NT2/D1 (cell line): ENCODE data around the gene CDCA4.

Experiments used
- SUZ12 ChIP-seq: IDR thresholded peaks from 2 replicates; pipeline ENCODE4 v1.6.1; 2011; ENCODE audit not compliant: insufficient read length, insufficient read depth; ENCODE audit errors: extremely low read depth
- YY1 ChIP-seq: IDR thresholded peaks from 2 replicates; pipeline ENCODE4 v1.6.1; 2011; ENCODE audit not compliant: insufficient read length, insufficient read depth
- ZNF274 ChIP-seq: IDR thresholded peaks from 2 replicates; pipeline ENCODE4 v1.6.1; 2011; ENCODE audit warnings: mild to moderate bottlenecking, low read depth, low read length

GRCh38 chr14:105034315-105035039 lies 13.6 kb upstream of the CDCA4 start:
- TF ChIP-seq SUZ12 = no peak
- no peak for TF ChIP-seq YY1
- no peak for TF ChIP-seq ZNF274
